Mononuclear cell (primary cell): ENCODE measurements around the gene NKAPL. TPM values are rescaled to one million over a fixed set of nuclear protein-coding genes. Genes with fewer than 3 reads are reported as not detected.

ENCODE experiments used
- total RNA-seq: library from RNA; depleted of rRNA; stranded (reverse); fragments of >200 nt; gene quantifications from one replicate; pipeline ENCODE4 v1.2.3, GENCODE V29; 2012

The NKAPL gene
- total RNA-seq, 1 donor: 0.21 TPM

Other genes starting within 250 kb of the NKAPL start
- gene ZNF165, start 178.7 kb upstream of the NKAPL start, total RNA-seq: 2.1 TPM
- 10.2 TPM for gene ZSCAN16, start 134.7 kb upstream of the NKAPL start, total RNA-seq
- 22.6 TPM for gene ZKSCAN8, start 117.4 kb upstream of the NKAPL start, total RNA-seq
- 6.7 TPM for gene ZSCAN9, start 34.0 kb upstream of the NKAPL start, total RNA-seq
- gene ZKSCAN4, start 7.0 kb upstream of the NKAPL start, total RNA-seq: 0.84 TPM
- 12.4 TPM for gene ZSCAN26, start 7.8 kb downstream of the NKAPL start, total RNA-seq
- gene PGBD1, start 22.3 kb downstream of the NKAPL start, total RNA-seq: 0.52 TPM
- gene ZSCAN31, start 76.9 kb downstream of the NKAPL start, total RNA-seq: 1.3 TPM
- gene ZKSCAN3, start 90.7 kb downstream of the NKAPL start, total RNA-seq: 0.52 TPM
- 4.6 TPM for gene ZSCAN12, start 140.4 kb downstream of the NKAPL start, total RNA-seq
- 0.73 TPM for gene ZSCAN23, start 184.2 kb downstream of the NKAPL start, total RNA-seq